NCI-H2081 treated with DMSO at 0.1 percent for 48 hours (cell line): ENCODE data around the gene ITPR2.

Source experiments
- DNase-seq: peaks from one replicate; lab custom pipeline; 2025; lab: John Stamatoyannopoulos, UW

The ITPR2 gene

DNA sequence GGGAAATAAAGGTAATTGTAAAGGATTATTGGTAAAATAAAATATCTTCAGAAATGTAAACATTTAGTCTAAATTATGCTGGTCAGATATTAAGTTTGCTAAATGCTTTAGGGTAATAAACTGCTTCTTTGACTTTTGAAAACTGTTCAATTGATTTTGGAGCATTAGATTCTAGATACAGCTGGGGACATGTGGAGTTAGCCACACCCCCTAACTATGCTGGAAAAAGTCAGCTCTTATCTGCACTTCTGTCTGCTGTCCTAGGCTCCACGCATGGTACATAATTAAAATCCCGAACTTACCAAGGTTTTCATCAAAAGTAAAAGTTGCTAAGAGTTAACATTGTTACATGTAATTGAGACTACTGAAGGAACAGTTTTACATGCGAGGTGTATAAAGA is 78.8 kb downstream of the ITPR2 start:
- no peak for DNase-seq

DNA sequence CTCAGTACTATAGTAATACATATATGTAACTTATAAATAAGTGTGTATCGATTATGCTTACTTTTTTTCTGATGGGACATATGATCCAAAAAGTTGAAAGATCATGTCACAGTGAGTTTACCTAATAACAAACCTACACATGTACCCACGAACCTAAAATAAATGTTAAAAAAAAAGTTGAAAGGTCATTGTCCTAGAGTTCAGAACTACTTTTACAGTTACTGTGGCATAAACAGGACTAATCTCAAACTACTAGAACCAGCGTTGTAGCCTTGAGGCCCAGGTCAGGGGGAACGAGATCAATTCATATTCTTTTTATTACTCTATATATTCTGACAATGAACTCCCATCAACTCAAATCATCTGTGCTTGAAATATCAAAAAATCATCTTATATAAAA is 81.8 kb downstream of the ITPR2 start:
- DNase-seq, result no peak

DNA sequence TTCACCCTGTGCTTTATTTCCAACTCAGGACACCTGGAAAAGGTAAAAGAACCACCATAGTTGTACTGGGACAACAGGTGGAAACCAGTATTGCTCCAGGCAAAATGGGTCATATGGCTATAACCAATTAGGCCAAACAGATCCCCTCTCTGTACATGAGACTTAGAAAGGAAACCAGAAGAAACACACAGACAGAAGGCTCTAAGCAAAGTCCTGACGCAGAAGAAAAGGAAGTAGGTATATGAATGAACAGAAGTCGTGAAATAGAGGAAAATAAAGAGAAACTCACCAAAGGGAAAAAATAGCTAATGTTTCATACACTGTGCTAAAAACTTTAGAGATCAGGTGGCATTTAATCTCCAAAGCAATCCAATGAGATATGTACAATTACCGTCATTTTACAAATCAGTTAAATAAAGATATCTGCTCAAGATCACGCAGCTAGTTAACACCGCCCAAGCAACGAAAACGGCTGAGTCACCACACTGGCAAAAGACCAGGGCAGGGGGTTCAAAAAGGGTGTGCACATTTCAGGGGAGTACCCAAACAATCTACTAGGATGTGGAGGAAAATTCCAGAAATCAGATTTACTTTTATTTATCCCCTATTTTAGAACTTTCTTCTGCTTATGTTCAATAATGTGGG is 82.3 kb downstream of the ITPR2 start:
- DNase-seq, result no peak

DNA sequence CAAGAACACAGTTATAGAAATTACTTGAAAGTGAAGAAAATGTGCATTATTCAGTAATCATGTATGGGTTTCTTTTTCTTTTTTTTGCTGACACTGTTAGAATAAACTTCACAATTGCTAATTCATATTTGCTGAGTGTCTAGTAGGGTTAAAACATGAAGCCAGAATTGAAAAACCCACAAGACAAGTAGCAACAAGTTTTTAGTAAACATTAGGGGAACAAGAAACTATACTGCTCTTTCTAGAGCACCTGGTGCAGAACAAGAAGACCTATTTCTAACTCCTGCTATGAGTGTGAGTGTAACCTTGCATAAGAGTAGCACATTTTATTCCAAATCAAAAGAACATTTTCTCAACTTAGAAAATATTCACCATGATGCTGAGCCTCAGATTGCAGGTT is 83.2 kb downstream of the ITPR2 start:
- no peak for DNase-seq

DNA sequence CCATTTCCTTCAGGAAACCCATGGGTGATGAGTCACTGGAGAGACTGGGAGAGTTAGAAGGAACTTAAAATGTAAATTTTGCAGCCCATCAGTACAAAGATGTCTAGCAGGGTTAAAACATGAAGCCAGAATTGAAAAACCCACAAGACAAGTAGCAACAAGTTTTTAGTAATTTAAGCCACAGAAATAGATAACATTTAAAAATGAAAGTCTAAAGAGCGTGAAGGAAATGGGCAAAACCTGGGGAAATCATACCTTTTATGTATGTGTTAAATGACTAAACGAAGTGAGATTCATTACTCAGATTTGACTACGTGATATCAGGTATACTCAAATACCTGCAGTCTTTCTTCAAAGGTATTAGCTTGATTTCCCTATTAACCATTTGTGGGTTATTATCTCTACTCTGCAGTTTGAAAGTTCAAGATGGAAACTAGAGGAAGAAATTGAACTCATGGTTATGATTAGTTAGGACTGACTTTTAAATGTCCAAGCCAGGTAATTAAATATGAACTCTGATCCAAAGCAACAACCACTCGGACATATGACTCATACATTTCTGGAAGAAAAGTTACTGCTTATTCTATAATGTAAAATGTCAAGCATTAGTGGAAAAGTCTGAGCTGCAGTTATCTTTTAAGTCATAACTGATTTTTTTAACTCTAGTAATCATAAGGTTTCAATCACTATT is 84.1 kb downstream of the ITPR2 start:
- no peak for DNase-seq

DNA sequence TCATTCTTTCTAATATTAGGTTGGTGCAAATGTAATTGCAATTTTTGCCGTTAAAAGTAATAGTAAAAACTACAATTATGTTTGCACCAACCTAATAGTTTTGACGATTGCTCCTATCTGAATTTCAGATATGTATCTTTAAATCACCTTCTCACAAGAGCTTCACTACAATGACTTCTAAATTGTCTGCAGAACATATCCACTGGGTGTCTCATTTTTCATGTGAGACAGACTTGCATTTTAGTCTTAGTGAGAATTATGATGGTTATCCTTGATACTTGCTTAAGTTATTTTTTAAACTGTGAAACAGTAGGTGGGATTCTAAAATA is 84.6 kb downstream of the ITPR2 start:
- no peak for DNase-seq

DNA sequence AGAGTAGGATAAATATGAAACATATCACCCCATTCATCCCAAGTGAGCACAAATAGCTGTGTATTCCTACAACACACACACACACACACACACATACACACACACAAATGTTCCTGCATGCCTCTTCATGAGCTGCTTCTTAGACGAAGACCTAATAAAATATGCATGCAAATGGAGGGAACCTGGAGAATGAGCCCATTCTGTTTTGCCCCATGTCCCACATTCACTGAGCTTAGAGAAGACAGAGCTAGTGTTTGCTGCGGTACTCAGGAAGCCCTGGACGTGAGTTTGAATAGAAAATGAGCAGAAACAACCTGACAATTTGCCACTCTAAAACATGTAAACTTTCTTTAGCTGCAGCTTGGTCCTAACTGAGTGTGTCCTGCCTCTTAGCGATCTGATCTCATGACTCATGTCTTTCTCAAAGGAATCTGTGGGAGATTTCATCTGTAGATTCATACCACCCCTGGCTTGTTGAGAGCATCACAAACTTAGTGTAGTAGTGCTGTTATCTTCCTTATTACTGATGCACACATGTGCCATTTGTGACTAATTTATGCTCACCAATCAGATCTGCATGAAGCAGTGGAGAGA is 86.8 kb downstream of the ITPR2 start:
- no peak for DNase-seq

DNA sequence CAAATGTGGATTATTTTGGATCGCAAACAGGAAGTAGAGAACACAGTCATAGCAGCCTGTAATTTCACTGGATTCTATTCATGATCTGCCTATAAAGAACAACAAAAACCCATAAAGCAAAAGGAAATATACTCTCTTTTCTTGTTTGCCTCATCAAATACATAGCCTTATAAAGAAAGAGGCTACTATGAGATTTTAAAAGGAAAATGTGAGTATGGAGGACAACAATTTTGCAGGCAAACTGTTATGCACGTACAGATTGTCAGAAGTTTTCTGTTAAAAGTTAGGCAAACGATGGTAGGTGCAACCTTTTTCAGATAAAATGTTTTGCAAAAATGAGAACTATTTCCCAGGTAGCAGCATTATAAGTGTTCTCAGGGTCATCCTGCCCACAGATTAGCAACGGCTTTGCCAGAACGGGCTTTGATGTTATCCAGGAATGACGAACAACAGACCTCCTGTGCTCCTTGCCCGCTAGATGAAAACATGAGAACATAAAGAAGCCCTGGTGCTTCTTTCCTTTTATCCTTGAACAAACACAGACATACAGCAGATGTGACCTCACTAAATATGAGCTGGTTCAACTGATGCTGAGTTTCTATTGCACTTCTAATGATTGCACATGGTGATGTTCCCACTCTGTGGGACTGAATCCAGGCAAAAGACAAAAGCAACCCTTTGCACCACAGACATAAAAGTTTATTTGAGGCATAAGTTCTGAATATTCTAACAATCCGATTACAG is 88.1 kb downstream of the ITPR2 start:
- no peak for DNase-seq

DNA sequence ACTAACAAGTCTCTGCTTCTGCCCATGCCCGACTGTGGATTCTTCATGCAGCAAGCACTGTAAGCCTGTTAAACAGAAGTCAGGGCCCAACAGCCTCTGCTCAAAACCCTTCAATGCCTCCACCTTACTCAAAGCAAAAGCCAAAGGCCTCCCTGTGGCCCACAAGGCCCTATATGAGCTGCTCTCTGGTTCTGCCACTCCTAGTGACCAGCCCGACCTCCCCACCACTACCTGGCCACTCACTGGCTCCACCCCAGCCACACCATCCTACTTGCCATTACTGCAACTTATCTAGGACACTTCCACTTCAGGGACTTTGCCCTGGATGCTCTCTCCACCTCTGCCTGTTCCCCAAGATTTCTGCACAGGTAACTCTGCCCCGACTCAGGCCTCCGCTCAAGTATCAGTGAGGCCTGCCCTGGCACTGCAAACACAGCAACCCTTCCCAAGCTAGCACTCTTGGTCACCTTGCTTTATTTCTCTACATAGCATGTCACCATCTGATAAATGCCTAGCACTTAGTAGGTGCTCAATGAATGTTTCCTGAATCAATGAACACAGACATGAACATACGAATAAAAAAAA is 88.9 kb downstream of the ITPR2 start:
- DNase-seq, result no peak

DNA sequence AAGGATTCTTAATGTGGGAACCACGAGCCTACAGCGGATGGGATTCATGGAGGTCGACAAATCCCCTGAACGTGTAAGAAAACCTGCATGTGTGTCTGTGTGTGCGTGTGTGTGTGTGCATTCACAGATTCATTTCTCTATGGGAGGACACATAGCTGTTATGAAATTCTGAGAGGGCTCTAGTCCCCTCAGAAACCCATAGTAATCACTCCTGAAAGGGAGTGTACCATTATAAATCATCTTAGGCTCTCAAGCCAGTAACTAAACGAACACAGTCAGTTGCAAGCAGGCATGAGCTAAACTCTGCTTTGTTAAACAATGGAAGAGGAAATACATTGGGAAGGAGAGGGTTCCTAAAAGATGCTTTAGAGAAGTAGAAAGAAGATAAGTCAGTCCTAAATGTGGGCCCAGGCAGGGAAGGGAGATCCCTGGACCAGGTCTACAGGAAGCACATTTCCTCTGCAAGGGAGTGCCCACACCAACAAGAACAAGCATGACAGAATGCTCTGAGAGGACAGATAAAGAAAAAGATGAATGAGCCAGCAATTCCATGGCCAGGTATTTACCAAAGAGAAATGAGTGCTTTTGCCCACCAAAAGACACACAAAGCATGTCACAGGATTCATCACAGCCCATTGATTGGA is 91.3 kb downstream of the ITPR2 start:
- no peak for DNase-seq

DNA sequence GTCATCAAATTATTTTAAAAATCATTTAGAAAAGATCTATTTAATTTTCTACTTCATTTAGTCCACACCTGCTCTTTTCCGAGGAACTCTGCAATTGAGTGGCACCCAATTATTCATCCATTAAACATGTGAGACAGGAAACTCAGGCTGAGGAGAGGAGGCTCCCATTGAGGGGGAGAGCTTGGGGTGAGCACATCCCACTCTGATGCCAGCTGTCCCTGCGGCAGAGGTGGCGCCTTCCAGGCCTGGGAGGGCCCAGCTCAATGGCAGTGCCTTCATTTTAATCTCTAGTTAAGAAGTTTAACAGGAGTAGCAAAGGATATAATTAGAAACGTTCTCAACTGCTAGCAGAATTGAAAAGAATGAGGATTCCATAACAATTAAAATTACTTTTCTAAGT is 92.0 kb downstream of the ITPR2 start:
- peak; percentile 34 for DNase-seq

DNA sequence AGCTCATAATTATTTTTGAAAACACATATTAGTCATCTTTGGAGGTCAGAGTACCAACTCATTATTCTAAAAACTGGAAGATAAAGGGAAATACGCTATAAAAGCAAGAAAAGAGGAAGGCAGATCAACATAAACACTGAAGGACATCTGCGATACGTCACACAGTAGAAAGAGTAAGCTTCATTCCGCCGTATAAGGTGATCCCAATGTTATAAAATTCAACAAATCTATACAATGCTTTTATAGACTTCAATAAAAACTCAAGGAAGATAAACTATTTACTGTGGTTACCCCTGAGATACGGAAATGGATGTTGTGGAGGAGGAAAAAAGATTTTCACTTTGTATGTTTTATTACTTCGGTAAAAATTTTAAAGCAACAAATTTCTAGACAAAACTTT is 92.6 kb downstream of the ITPR2 start:
- no peak for DNase-seq

DNA sequence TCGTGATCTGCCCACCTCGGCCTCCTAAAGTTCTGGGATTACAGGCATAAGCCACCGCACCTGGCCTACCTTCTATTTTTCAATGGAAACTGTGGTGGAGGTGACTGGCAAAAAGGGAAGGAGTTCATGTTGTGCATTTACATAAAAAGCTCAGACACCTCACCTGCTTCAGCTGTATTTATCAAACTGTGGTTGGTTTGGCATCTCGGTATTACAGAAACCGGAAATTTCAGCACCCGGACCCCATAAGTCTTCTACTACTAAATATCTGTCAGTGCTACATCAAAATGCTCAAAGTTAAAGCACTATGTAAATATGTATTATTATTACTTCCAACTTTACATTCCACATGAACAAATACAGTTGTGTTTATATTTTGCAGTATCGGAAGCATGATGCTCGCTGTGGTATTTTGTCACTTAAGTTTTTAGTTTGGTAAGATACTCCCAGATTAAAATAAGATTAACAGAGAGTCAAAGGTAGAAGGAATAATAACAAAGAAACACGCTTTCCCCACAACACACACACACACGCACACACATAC is 95.4 kb downstream of the ITPR2 start:
- no peak for DNase-seq

DNA sequence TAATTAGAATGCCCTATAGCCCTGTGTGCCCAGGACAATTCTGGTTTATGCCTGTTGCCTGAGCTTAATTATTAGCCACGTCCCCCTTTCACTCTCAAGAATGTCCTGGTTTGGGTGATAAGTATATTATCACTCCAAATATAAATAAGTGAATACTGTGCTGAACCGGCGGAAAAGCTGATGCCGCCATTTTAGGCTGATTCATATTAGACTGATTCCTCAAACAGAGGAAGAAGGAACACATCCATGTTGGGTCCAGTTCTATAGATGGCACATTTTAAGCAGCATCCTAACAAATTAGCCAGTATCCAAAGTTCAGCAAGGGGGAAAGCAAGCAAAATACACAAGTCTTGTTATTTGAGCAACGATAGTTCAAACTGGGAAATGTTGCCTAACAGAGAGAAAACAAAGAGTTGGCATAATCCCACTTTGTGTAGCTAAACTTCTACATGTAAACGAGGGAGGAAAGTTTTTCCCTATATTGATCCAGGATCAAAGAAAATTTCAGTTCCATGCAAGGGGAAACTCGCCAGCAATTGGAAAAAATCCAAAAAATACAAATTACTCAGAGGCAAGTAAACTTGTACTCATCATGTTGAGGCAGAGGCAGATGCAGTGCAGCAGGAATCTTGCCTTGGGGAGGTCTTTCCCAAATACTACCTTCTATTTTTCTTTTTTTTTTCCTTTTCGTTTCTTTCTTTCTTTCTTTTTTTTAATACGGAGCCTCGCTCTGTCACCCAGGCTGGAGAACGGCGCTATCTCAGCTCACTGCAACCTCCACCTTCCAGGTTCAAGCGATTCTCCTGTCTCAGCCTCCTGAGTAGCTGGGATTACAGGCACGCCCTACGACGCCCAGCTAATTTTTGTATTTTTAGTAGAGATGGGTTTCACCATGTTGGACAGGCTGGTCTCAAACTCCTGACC is 96.2 kb downstream of the ITPR2 start:
- no peak for DNase-seq

DNA sequence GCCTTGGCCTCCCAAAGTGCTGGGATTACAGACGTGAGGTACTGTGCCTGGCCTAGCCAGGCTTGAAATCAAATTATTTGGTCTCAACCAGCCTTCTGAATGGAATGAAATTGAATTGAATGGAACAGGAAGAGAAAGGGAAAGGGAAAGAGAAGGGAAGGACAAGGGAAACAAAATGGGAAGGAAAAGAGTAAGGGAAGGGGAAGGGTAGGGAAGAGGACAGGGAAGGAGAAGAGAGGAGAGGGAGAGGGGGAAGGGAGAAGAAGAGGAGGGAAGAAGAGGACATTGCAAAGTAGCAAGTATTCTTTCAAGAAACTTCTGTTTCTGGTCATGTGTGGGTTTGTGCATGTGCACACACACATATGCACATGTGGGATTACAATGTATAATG is 97.8 kb downstream of the ITPR2 start:
- DNase-seq, result no peak

DNA sequence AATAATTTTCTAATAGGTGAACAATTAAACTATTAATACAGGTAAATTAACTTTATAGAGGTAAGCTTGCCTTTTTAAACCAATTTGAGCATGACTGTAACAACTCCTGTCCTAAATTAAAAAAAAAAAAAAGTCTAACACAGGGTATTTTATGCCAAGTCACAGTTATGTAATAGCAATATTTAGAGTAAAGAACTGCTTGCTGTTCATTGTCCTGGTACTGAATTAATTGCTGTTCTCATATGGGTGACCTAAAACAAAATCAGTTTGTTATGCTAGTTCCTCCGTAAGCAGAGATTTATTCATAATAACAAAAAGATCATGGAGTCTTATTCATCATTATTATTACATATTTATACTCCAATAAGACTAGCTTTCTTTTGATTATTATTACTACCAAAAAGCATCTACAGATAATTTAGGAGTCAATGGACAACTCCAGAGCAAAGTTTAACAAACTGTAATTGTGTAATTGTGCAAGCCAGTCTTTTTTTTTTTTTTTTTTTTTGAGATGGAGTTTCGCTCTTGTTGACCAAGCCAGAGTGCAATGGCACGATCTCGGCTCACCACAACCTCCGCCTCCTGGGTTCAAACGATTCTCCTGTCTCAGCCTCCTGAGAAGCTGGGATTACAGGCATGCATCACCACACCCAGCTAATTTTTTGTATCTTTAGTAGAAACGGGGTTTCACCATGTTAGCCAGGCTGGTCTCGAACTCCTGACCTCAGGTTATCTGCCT is 98.3 kb downstream of the ITPR2 start:
- no peak for DNase-seq

DNA sequence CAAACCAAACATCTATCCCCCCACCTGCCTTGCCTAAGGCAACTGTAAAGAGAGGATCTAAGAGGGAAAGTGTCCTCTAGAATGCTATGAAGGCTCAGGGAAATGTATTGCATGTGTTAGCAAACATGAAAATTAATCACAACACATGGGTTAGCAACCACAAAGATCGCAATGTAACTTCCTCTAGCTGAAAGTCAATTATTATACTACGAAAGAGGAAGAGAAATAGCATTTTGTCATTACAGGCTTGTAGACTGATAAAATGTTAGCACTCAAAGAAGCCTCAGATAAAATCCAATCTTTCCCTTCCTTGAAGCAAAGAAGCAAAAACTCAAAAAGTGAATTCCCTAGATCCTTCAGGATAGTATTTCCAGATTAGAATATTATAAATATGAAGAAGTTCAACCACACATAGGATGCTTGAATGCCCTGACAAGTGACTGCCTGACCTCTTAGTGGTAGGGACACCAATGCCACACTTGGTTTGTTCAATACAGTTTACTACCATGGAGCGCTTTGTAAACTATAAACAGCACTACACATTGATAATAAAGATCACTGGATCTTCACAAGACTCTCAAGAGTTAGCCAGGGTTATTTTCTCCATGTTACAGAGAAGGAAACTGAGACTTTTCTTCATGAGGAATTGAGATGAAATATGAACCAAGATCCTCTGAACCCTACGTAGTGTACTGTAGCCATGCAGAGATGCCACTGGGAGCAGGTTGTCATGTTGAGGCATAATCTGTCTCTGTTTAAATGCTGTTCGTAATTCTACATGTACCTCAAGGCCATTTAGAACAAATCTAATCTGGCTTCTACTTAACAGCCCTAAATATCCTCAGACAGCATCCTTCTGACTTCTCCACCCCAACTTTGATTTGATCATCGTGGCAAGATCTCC is 100.7 kb downstream of the ITPR2 start:
- DNase-seq, result no peak

DNA sequence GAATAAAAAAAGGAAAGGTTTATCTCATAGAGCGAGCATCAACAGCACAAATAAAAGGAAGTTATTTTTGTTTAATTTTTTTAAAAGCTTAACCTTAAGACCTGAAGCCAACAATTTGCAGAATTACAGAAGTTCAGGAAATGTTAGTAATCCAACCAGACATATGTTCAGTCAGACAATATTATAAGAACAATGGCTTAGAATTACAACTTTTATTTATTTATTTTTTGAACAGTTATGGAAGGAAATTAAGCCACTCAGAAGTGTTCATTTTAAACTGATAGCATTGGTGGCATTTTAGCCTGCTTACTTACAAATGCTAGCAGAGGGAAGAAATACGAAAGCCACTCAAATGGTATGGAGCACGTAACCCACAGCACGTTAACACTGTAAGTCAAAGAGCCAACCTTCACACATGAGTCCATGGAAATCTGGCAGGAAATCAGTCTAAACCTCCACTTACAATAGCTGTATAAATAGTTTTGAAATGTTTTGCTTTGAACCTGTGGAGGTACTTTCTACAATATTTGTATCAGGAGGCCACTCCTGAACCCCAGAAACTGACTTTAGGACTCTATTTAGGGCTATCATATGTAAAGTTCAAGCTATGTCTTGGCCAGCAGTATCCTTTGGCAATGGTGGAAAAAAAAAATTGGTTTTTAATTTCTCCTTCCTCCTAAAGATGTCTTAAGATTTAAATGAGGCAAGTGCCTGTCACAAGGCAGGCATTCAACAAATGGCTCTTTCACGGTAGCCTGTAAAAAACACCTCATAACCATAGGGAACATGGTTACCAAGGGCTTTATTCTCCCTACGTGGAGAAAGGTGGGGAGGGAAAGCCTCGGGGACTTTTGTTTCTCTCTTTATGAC is 102.3 kb downstream of the ITPR2 start:
- no peak for DNase-seq
